ENCODE results near the gene CERS5.
A peak's percentile ranks its signal among the peaks of the same experiment; 100 is the strongest.

Gene CERS5, protein sequence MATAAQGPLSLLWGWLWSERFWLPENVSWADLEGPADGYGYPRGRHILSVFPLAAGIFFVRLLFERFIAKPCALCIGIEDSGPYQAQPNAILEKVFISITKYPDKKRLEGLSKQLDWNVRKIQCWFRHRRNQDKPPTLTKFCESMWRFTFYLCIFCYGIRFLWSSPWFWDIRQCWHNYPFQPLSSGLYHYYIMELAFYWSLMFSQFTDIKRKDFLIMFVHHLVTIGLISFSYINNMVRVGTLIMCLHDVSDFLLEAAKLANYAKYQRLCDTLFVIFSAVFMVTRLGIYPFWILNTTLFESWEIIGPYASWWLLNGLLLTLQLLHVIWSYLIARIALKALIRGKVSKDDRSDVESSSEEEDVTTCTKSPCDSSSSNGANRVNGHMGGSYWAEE

DNA sequence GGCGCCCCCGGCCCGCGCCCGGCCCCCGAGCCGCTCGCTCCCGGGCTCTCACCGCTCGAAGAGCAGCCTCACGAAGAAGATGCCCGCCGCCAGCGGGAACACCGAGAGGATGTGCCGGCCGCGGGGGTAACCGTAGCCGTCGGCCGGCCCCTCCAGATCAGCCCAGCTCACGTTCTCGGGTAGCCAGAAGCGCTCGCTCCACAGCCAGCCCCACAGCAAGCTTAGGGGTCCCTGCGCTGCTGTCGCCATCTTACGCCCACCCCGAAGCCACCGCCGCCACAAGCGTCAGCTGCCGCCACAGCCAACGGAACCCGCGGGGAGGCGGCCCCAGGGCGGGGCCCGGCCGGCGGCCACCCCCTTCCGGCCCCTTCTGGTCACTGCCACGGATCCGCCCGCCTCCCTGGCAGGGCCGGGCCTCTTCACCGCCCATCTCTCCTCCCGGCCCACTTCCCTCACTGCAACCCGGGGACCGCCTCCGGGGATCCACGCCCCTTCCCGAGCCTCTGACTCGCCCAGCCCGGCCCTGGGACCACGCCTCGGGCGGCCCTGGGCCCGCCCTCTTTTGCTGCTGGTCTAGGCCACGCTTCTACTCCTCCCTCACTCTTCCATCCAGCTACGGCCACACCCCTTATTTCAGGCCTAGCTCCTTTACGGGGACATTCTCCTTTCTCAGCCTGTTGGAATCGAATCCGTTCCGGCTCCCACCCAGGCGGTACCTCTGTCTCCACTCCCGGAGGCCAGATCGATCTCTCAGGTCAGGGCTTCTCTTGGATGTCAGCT lies at the start of gene CERS5:
Gene CERS5 (minus strand): TSS at position 321 of the 780 bp plus-strand sequence. CDS start 72 bp downstream, at position 249.
- DNase-seq (ENCODE audit: extremely low spot score): peak; percentile 100
- ChIA-PET POLR2A (interaction anchor here (0.7 to 1.8 kb wide), 3 partner anchors 56 to 86 kb away, joined by 3 to 6 read pairs (median 3); partner anchors contain the start of genes COX14 and SMARCD1), CTCF (interaction anchor here (0.6 to 3.9 kb wide), 21 partner anchors 9 to 201 kb away, joined by 3 to 37 read pairs (median 4); partner anchors contain the start of genes COX14, GPD1 and SMARCD1)
- TF ChIP-seq, protein P1, sequence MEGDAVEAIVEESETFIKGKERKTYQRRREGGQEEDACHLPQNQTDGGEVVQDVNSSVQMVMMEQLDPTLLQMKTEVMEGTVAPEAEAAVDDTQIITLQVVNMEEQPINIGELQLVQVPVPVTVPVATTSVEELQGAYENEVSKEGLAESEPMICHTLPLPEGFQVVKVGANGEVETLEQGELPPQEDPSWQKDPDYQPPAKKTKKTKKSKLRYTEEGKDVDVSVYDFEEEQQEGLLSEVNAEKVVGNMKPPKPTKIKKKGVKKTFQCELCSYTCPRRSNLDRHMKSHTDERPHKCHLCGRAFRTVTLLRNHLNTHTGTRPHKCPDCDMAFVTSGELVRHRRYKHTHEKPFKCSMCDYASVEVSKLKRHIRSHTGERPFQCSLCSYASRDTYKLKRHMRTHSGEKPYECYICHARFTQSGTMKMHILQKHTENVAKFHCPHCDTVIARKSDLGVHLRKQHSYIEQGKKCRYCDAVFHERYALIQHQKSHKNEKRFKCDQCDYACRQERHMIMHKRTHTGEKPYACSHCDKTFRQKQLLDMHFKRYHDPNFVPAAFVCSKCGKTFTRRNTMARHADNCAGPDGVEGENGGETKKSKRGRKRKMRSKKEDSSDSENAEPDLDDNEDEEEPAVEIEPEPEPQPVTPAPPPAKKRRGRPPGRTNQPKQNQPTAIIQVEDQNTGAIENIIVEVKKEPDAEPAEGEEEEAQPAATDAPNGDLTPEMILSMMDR (IDR thresholded peaks at IDR 0.05; ENCODE audit: control extremely low read depth, extremely low read depth, low read depth, missing control alignments): no peak

- TF ChIP-seq, protein P1 (IDR thresholded peaks at IDR 0.05; ENCODE audit: control extremely low read depth, extremely low read depth, low read depth, missing control alignments): no peak
- ChIA-PET CTCF (no interaction called here), POLR2A (no interaction called here)
- DNase-seq (ENCODE audit: extremely low spot score): no peak
Measured at GRCh38 chr12:50215033-50215432, 47.9 kb upstream of the CERS5 start.

GRCh38 chr12:50214018-50214417 lies 46.8 kb upstream of the CERS5 start:
- DNase-seq (ENCODE audit: extremely low spot score): no peak
- CTCF ChIA-PET: no interaction called here
- POLR2A ChIA-PET: no interaction called here
- TF ChIP-seq, protein P1 (IDR thresholded peaks at IDR 0.05; ENCODE audit: control extremely low read depth, extremely low read depth, low read depth, missing control alignments): no peak

DNA sequence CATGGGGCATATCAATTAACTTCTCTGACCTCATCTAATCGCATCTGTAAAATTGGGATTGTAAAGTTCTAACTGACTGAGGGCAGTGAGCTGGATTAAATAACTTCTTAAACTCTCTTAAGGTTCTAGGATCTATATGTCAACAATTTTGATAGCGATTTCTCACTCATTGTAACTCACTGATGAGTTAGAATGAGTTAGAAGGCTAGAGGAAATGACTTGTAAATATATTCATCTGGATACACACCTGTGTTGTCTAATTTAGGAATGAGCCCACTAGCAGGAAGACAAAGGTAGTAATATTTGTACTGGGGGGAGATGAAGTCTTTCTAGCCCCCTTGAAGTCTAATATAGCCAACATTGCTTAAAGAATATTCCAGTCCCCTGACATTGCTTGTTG lies 46.3 kb upstream of the CERS5 start:
- DNase-seq (ENCODE audit: extremely low spot score): no peak
- TF ChIP-seq, protein P1 (IDR thresholded peaks at IDR 0.05; ENCODE audit: control extremely low read depth, extremely low read depth, low read depth, missing control alignments): no peak
- CTCF ChIA-PET: interaction anchor here (1.0 to 3.8 kb wide), 5 partner anchors 8 to 246 kb away, joined by 3 to 18 read pairs (median 3); no protein-coding TSS in a partner anchor
- POLR2A ChIA-PET: no interaction called here

DNA sequence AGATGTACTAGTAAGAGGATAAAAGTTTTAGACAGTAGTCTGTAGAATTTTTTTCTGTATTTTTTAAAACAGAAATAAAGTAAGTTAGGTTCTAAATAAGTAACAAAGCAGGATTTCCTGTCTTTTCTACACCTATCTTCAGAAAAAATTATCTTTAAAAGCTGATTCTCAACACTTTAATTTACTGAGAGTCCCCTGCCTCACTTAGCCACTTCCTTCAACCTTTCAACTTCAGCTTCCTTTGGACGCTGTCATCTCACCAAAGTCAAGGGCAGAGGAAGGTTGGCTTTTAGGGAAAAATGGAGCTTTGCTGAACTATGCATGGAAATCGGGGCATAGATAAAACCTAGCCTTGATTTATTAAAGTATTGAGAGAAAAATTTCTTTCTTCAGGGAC lies 44.9 kb upstream of the CERS5 start:
- DNase-seq (ENCODE audit: extremely low spot score): no peak
- ChIA-PET CTCF (interaction anchor here (0.8 to 3.8 kb wide), 10 partner anchors 10 to 298 kb away, joined by 3 to 18 read pairs (median 4); partner anchors contain the start of genes CERS5 and COX14), POLR2A (interaction anchor here (1.3 to 1.5 kb wide), 2 partner anchors 9 to 11 kb away, joined by 3 to 4 read pairs; no protein-coding TSS in a partner anchor)
- TF ChIP-seq, protein P1 (IDR thresholded peaks at IDR 0.05; ENCODE audit: control extremely low read depth, extremely low read depth, low read depth, missing control alignments): no peak
